ENCODE data around the gene COL4A2.

COL4A2 gene

GRCh38 chr13:110263888-110264287, 43.2 kb upstream of the COL4A2 start:
- TF ChIP-seq CTCF (conservative IDR thresholded peaks at IDR 0.05; ENCODE audit: low read depth, low read length): no peak
- Histone ChIP-seq H4K20me1 (ENCODE audit: insufficient read depth) (no peaks in the 10 kb centered on the region), H2AFZ (ENCODE audit: low read depth) (no peak overlapping the region), H3K4me3 (IDR thresholded peaks at IDR 0.05; ENCODE audit: insufficient read depth, low read depth, low read length) (no peak overlapping the region), H3K36me3 (ENCODE audit: insufficient read depth) (no peaks in the 10 kb centered on the region), H3K27me3 (ENCODE audit: insufficient read depth, low read depth) (no peaks in the 10 kb centered on the region), H3K27ac (no peak overlapping the region), H3K4me2 (no peak overlapping the region), H3K4me1 (ENCODE audit: low read depth, poor library complexity, severe bottlenecking) (no peaks in the 10 kb centered on the region), H3K9ac (no peak overlapping the region), H3K79me2 (ENCODE audit: insufficient read depth, low read depth) (no peaks in the 10 kb centered on the region)

- no peak overlapping the region for H3K4me3 ChIP-seq (IDR thresholded peaks at IDR 0.05; ENCODE audit: insufficient read depth, low read depth, low read length)
- no peak for TF ChIP-seq CTCF (conservative IDR thresholded peaks at IDR 0.05; ENCODE audit: low read depth, low read length)
- H2AFZ ChIP-seq (ENCODE audit: low read depth): no peak overlapping the region
- no peaks in the 10 kb centered on the region for H3K79me2 ChIP-seq (ENCODE audit: insufficient read depth, low read depth)
- H3K27me3 ChIP-seq (ENCODE audit: insufficient read depth, low read depth): no peaks in the 10 kb centered on the region
- no peaks in the 10 kb centered on the region for H4K20me1 ChIP-seq (ENCODE audit: insufficient read depth)
- H3K9ac ChIP-seq: no peak overlapping the region
- no peaks in the 10 kb centered on the region for H3K4me1 ChIP-seq (ENCODE audit: low read depth, poor library complexity, severe bottlenecking)
- no peak overlapping the region for H3K27ac ChIP-seq
- H3K4me2 ChIP-seq: no peak overlapping the region
- H3K36me3 ChIP-seq (ENCODE audit: insufficient read depth): no peaks in the 10 kb centered on the region
These were observed 42.3 kb upstream of the COL4A2 start for GRCh38 chr13:110264685-110265275.

DNA sequence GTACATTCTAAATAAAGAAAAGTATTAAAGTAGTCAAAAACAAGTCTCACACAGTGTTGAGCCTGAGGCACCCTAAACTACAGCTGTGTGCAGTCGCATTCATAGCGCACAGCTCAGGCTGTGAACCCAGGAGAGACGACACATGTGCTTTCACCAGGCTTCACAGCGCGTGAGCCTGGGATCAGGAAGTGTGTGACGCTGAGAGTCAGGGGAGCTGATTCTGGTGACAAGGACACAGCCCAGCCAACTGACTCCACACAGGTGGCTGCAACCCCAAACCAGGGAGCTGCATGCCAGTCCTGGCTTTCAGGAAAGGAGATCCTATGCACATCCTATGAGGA, 41.8 kb upstream of the COL4A2 start:
- no peaks in the 10 kb centered on the region for H3K4me1 ChIP-seq (ENCODE audit: low read depth, poor library complexity, severe bottlenecking)
- H3K36me3 ChIP-seq (ENCODE audit: insufficient read depth): no peaks in the 10 kb centered on the region

DNA sequence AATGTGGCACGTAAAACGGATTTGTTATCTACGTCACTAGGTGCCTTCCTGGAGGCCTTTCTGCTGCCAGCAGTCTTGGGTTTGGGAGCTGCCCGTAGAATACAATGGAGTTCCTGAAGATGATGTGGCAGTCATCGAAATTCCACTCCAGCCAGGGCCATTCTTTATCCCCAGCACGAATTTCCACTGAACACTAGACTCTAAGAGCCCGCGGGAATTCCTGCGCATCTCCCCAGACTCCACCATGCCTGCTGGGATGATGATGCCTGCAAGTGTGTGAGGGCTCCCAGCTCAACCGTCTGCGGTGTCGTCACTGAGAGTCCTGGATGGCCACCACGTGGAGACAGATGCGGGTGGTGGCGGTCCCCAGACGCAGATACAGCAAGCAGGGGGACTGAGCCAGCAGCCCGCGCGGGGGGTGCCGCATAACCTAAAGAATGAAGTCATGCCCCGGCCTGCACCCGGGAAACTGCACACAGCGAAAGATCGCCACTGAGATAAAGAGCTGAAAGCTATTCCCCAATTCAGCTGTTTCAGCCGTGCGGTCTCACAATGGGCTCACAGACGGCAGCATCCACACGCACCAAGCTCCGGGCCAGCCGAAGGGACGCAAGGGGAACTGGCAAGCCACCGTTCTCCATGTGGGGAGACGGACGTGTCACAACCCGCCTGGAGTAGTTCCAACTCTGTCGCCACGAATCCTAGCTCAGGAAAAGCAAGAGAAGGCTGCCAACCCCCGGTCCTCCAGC, 41.2 kb upstream of the COL4A2 start:
- Histone ChIP-seq H3K4me1 (ENCODE audit: low read depth, poor library complexity, severe bottlenecking) (no peaks in the 10 kb centered on the region), H2AFZ (ENCODE audit: low read depth) (no peak overlapping the region), H3K4me3 (IDR thresholded peaks at IDR 0.05; ENCODE audit: insufficient read depth, low read depth, low read length) (no peak overlapping the region), H3K27ac (no peak overlapping the region), H4K20me1 (ENCODE audit: insufficient read depth) (no peaks in the 10 kb centered on the region), H3K79me2 (ENCODE audit: insufficient read depth, low read depth) (no peaks in the 10 kb centered on the region), H3K27me3 (ENCODE audit: insufficient read depth, low read depth) (no peaks in the 10 kb centered on the region), H3K36me3 (ENCODE audit: insufficient read depth) (no peaks in the 10 kb centered on the region), H3K4me2 (no peak overlapping the region), H3K9ac (no peak overlapping the region)
- no peak for TF ChIP-seq CTCF (conservative IDR thresholded peaks at IDR 0.05; ENCODE audit: low read depth, low read length)

More for the DNA sequence above, 41.8 kb upstream of the COL4A2 start:
- Histone ChIP-seq H3K79me2 (ENCODE audit: insufficient read depth, low read depth) (no peaks in the 10 kb centered on the region), H3K4me2 (no peak overlapping the region), H3K27ac (no peak overlapping the region), H3K9ac (no peak overlapping the region), H3K4me3 (IDR thresholded peaks at IDR 0.05; ENCODE audit: insufficient read depth, low read depth, low read length) (no peak overlapping the region), H3K27me3 (ENCODE audit: insufficient read depth, low read depth) (no peaks in the 10 kb centered on the region), H4K20me1 (ENCODE audit: insufficient read depth) (no peaks in the 10 kb centered on the region), H2AFZ (ENCODE audit: low read depth) (no peak overlapping the region)
- TF ChIP-seq CTCF (conservative IDR thresholded peaks at IDR 0.05; ENCODE audit: low read depth, low read length): no peak
